Measurements from ENCODE around the gene PRAMEF11.

Gene PRAMEF11

DNA sequence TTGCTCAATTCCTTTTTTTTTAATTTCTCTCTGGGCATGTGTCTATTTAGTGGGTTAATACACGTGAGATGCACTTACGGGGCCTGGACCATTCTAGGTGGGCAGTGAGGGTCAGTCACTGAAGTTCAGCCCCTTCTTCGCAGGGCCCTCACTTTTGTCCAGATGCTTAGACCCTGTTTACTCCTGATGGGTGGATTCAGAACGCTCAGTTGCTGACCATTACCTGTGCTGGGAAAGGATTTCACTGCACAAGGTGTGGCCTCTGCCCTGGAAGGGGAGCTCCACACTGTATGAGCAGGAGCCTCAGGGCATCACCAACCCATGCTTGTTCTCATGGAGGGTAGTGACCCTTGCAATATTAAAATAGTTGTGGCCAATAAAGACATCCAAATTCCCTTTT, 53.1 kb downstream of the PRAMEF11 start:
- TF ChIP-seq TAF1 (IDR thresholded peaks at IDR 0.05; ENCODE audit: borderline replicate concordance, insufficient read depth, low read length) (no peak), SIN3A (IDR thresholded peaks at IDR 0.05; ENCODE audit: borderline replicate concordance, insufficient read depth, low read length) (no peak), FOXP2 (optimal IDR thresholded peaks at IDR 0.05; ENCODE audit: borderline replicate concordance, extremely low read depth, extremely low read length, insufficient read depth) (no peak), POLR2AphosphoS5 (IDR thresholded peaks at IDR 0.05; ENCODE audit: low read depth, low read length) (no peak)
- TF ChIP-seq, protein P1, sequence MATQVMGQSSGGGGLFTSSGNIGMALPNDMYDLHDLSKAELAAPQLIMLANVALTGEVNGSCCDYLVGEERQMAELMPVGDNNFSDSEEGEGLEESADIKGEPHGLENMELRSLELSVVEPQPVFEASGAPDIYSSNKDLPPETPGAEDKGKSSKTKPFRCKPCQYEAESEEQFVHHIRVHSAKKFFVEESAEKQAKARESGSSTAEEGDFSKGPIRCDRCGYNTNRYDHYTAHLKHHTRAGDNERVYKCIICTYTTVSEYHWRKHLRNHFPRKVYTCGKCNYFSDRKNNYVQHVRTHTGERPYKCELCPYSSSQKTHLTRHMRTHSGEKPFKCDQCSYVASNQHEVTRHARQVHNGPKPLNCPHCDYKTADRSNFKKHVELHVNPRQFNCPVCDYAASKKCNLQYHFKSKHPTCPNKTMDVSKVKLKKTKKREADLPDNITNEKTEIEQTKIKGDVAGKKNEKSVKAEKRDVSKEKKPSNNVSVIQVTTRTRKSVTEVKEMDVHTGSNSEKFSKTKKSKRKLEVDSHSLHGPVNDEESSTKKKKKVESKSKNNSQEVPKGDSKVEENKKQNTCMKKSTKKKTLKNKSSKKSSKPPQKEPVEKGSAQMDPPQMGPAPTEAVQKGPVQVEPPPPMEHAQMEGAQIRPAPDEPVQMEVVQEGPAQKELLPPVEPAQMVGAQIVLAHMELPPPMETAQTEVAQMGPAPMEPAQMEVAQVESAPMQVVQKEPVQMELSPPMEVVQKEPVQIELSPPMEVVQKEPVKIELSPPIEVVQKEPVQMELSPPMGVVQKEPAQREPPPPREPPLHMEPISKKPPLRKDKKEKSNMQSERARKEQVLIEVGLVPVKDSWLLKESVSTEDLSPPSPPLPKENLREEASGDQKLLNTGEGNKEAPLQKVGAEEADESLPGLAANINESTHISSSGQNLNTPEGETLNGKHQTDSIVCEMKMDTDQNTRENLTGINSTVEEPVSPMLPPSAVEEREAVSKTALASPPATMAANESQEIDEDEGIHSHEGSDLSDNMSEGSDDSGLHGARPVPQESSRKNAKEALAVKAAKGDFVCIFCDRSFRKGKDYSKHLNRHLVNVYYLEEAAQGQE (IDR thresholded peaks at IDR 0.05; ENCODE audit: insufficient read depth in 1 of 2, low read depth in 2 of 2, low read length in 2 of 2) = no peak

DNA sequence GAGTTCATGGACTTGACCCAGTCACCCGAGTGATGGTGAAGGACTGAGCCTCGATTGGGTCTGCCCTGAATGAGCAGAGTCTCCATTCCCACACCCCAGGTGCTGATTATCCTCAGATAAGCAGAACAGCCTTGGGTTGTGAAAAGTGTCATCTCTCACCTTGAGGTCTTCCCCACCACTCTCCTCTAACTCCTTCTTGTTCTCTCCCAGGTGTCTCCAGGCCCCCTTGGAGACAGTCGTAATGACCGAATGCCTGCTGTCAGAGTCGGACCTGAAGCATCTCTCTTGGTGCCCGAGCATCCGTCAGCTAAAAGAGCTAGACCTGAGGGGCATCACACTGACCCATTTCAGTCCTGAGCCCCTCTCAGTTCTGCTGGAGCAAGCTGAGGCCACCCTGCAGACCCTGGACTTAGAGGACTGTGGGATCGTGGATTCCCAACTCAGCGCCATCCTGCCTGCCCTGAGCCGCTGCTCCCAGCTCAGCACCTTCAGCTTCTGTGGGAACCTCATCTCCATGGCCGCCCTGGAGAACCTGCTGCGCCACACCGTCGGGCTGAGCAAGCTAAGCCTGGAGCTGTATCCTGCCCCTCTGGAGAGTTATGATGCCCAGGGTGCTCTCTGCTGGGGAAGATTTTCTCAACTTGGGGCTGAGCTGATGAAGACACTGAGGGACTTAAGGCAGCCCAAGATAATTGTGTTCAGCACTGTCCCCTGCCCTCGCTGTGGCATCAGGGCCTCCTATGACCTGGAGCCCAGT, 54.2 kb downstream of the PRAMEF11 start:
- TF ChIP-seq SIN3A (IDR thresholded peaks at IDR 0.05; ENCODE audit: borderline replicate concordance, insufficient read depth, low read length) (no peak), TAF1 (IDR thresholded peaks at IDR 0.05; ENCODE audit: borderline replicate concordance, insufficient read depth, low read length) (no peak)

DNA sequence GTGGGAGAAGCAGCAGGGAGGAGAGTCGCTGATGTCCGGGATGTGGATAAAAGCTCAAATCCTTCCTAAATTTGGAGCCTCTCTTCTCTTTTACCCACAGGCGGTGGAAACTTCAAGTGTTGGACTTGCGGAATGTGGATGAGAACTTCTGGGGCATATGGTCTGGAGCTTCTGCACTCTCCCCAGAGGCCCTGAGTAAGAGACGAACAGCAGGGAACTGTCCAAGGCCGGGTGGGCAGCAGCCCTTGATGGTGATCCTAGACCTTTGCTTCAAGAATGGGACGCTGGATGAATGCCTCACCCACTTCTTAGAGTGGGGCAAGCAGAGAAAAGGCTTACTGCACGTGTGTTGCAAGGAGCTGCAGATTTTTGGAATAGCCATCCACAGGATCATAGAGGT, 55.8 kb downstream of the PRAMEF11 start:
- TF ChIP-seq POLR2AphosphoS5 (IDR thresholded peaks at IDR 0.05; ENCODE audit: low read depth, low read length) (no peak), FOXP2 (optimal IDR thresholded peaks at IDR 0.05; ENCODE audit: borderline replicate concordance, extremely low read depth, extremely low read length, insufficient read depth) (no peak), TAF1 (IDR thresholded peaks at IDR 0.05; ENCODE audit: borderline replicate concordance, insufficient read depth, low read length) (no peak), SIN3A (IDR thresholded peaks at IDR 0.05; ENCODE audit: borderline replicate concordance, insufficient read depth, low read length) (no peak)
- TF ChIP-seq, protein P1 (IDR thresholded peaks at IDR 0.05; ENCODE audit: insufficient read depth in 1 of 2, low read depth in 2 of 2, low read length in 2 of 2) = no peak

DNA sequence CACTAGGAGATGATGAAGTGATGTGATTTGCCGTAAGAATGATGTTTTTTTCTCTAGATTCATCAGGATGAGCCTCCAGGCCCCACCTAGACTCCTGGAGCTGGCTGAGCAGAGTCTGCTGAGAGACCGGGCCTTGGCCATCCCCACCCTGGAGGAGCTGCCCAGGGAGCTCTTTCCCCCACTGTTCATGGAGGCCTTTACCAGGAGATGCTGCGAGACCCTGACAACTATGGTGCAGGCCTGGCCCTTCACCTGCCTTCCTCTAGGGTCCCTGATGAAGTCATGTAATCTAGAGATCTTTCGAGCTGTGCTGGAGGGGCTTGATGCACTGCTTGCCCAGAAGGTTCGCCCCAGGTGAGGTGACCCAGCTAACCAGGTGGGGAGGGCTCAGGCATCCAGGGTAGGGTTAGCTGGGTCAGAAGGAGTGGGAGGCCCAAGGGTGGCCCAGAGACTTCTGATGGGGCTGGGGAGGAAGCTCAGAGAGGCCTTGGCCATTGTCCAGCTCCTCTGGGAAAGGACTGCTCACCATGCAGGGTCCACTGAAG, 56.3 kb downstream of the PRAMEF11 start:
- TF ChIP-seq TAF1 (IDR thresholded peaks at IDR 0.05; ENCODE audit: borderline replicate concordance, insufficient read depth, low read length) = no peak
